Fibroblast of skin of left quadriceps (primary cell): ENCODE results near the gene OR3A2.
"Not testable (repeated sequence)": the region's sequence is repeated elsewhere in the genome, so short reads cannot be mapped to it uniquely, and the experiment has no call there.

ENCODE experiments used
- DNase-seq, 2 experiments: peaks; one replicate each; pipeline ENCODE4 v3.0.0-alpha.2; 2013; ENCODE audit warnings: low read depth in 2 of 2

Gene OR3A2

GRCh38 chr17:3385869-3386816 is at the start of gene OR3A2:
Gene OR3A2, minus strand, starts transcription at chr17:3386308.
- no peak for DNase-seq

DNA sequence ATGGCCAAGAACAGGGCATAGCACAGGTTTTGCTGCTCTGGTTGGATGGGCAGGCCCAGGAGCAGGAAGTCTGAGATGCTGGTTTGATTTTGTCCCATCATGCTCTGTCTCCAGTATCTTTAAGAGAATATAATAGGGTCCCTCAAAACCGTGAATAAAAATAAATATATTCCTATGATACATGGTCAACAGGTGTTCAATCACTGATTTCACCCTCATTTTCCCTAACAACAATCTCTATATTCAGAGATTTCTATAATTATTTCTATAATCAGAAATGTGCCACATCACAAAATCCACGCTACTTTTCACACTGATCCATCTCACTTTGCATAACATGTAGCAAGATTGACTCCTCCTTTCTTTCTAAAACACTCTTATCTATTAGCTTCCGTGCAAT is 47.6 kb upstream of the OR3A2 start, which contains the start of gene OR1E2:
Gene OR1E2, minus strand, starts transcription at position 101 of the 400 bp plus-strand sequence. Its CDS starts 0 bp downstream, at position 101.
- DNase-seq: no peak

DNA sequence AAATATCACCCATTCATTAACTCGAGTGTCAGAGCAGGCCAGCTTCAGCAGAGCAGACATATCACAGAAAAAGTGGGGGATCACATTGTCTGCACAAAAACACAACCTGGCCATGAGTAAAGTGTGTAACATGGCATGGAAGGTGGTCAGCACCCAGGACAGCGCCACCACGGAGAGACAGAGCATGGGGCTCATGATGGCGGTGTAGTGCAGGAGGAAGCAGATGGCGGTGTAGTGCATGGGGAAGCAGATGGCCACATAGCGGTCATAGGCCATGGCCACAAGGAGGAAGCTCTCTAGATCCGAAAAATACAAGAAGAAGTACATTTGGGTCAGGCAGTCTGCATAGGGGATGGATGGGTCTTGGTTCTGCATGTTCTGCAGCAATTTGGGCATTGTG is 47.1 kb upstream of the OR3A2 start:
- not testable (repeated sequence) for DNase-seq

- DNase-seq: no peak
Observed at GRCh38 chr17:3418222-3418621, 32.1 kb upstream of the OR3A2 start.

DNA sequence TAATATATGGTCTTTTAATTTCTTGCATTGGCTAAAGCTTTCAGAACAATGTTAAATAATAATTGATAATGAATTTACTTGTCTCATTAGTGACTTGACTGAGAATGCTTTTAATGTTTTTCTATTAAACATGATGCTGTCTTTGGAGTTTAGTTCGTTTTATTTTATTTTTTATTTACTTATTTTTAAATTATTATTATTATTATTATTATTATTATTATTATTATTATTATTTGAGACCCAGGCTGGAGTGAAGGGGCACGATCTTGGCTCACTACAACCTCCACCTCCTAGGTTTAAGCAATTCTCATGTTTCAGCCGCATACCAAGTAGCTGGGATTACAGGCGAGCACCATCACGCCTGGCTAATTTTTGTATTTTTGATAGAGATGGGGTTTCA is 29.5 kb upstream of the OR3A2 start:
- no peak for DNase-seq

DNA sequence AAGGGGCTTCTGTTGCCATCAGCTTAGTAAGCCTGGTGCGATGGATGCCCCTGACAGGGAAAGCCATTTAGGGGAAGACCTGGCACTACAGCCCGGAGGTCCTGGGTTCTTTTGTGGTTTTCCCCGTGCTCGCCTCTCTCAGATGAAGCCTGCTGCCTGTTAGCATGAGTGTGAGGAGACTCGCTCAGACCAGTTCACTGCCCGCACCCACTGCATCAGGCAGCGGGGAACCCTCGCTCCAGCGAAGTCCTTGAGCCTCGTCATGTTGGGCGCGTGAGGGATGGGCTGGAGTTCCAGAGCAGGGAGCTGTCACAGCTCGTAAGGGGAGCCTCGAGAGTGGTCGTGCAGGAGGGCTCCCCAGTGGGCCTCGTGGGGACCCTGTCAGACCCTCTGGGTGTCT is 26.1 kb upstream of the OR3A2 start:
- DNase-seq: not testable (repeated sequence)

DNA sequence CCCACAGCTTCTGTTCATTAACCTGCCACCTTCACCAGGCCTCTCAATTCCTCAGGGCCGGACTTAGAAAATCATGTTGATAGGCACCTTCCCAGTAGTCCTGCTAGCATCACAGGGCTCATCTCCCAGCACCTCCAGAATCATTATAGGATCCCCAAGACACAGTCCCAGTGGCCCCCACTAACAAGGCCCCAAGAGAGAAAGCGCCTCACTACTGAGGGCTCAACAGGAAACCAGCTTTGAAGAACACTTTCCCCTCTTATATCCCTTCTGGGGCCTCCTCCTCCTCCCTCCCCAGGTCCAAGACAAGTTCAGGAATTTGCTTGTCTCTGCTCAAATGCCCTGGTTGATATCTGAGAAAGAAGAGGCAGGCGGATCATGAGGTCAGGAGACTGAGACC is 25.0 kb upstream of the OR3A2 start, which contains the start of gene OR3A3:
Gene OR3A3, plus strand, starts transcription at position 301 of the 400 bp plus-strand sequence.
- no peak for DNase-seq

- not testable (repeated sequence) for DNase-seq
Observed at GRCh38 chr17:3403856-3404255, 17.7 kb upstream of the OR3A2 start.

DNA sequence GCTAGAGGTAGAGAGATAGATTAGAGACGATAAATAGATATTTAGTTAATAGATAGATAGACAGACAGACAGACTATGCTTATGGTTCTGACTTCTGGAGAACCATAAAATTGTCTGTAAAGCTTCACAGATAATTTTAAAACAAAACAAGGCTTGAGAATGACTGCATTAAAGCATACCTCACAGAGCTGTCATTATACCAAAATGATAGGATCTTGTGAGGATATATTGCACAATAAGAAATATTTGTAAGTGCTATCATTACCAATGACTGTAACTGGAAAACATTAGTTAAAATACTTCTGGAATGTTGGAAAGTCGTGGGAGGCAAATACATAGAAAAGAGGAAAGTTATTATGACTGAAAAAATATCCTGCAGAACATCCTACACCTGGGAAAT is 15.7 kb upstream of the OR3A2 start:
- no peak for DNase-seq

- no peak for DNase-seq
Observed at GRCh38 chr17:3400055-3400454, 13.9 kb upstream of the OR3A2 start.

DNA sequence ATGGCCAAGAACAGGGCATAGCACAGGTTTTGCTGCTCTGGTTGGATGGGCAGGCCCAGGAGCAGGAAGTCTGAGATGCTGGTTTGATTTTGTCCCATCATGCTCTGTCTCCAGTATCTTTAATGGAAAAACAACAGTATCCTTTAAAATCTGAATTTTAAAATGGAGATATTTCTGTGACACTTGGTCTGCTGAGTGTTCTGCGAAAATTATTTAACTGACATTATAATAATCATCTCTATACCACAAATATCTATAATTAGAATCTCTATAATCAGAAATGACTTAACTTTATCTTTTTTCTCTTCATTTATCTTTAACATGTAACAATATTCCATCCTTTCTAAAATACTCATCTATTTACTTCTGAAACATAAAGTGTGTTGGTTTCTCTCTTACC is 12.2 kb upstream of the OR3A2 start, which contains the start of gene OR1E1:
Gene OR1E1, minus strand, starts transcription at position 101 of the 400 bp plus-strand sequence. Its CDS starts 0 bp downstream, at position 101.
- no peak for DNase-seq

DNA sequence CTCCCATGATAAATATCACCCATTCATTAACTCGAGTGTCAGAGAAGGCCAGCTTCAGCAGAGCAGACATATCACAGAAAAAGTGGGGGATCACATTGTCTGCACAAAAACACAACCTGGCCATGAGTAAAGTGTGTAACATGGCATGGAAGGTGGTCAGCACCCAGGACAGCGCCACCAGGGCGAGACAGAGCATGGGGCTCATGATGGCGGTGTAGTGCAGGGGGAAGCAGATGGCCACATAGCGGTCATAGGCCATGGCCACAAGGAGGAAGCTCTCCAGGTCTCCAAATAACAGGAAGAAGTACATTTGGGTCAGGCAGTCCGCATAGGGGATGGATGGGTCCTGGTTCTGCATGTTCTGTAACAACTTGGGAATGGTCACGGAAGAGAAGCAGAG is 11.7 kb upstream of the OR3A2 start:
- DNase-seq: not testable (repeated sequence)

- DNase-seq: no peak
Observed at GRCh38 chr17:3389791-3390190, 3.7 kb upstream of the OR3A2 start.

DNA sequence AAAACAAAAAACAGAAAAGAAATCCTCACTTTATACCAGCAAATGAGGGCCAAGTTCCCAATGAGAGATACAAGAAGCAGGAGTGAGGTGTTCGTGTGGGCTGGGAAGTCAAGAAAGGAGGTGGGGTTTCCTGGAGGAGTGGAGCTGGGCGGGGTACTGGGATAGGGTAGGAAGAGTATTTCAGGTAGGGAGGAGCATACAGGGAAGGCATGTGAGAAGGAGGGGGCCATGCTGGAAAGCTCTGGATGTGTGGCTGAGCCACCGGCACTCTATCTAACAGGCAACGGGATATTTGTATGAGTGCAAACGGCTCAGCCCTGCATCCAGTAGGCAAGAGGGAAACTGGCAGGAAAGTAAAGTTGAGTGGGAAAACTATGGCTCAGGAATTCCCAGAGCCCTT is 4.2 kb downstream of the OR3A2 start:
- no peak for DNase-seq

- DNase-seq: no peak
Observed at GRCh38 chr17:3378321-3378720, 7.8 kb downstream of the OR3A2 start.

- not testable (repeated sequence) for DNase-seq
Observed at GRCh38 chr17:3371167-3371566, 14.9 kb downstream of the OR3A2 start.

- not testable (repeated sequence) for DNase-seq
Observed at GRCh38 chr17:3342782-3343181, 43.3 kb downstream of the OR3A2 start.

- no peak for DNase-seq
Observed at GRCh38 chr17:3335876-3336275, 50.2 kb downstream of the OR3A2 start.

- no peak for DNase-seq
Observed at GRCh38 chr17:3318336-3318735, 67.8 kb downstream of the OR3A2 start.

DNA sequence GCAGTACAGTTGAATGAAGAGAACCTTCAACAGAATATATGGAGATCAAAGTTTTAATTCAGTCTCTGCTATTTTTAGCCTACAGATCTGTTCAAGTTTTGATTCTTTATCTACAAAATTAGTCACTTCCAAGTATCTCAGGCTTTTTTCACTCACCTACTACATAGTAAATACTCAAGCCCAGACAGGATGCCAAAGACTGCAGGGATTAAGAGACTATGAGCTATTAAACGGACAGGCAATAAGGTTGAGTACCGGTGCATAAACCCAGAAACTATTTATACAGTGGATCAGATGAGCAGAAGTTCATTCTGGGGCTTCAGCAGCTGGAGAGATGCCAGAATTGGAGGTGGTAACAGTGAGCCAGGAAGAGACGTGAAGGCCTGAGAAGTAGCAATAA is 69.3 kb downstream of the OR3A2 start:
- no peak for DNase-seq

- no peak for DNase-seq
Observed at GRCh38 chr17:3308603-3309002, 77.5 kb downstream of the OR3A2 start.

DNA sequence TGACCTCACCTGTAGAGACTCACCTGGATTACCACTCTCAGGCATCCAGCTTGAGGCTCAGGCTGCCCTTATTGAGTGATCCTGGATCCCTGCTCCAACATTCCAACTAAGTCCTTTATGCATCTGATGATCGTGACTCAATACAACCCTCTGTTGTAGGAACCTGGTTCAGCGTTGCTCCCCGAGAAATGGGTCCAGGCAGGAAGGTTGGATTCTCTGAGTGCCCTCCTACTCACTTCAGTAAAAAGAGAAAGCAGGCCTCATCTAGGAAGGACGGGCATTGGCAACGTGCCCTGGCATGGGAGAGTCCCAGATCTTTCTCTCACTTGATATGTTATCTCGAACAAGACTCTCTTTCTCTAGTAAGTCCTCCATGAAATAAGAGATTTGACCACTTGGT is 87.8 kb downstream of the OR3A2 start, which contains the start of gene OR3A1:
Gene OR3A1, minus strand, starts transcription at position 101 of the 400 bp plus-strand sequence. CDS start 5,778 bp downstream, outside the sequence.
- DNase-seq: no peak

DNA sequence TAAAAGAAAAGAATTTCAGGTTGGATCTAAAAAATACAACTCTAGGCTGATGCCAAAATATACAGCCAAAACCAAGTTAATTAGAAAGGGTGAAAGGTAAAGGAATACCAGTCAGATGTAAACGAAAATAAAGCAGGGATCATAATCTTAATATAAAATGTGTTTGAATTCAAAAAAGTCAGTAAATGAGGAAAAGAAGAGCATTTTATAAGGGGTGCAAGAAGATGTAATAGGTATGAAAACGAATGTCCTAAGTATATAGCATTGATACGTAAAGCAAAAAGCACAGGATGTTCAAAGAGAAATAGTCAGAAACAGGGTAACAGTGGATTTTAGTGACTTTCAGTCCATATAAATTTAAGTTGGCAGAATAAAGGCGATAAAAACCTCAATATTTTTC is 90.5 kb downstream of the OR3A2 start:
- DNase-seq: no peak
